Activated T-cell treated with anti-CD3 and anti-CD28 coated beads, Interleukin-2, amount 50 U/mL, for 72 hours (primary cell): ENCODE measurements around the gene OR2AT4. TPM values are rescaled to one million over a fixed set of nuclear protein-coding genes. Genes with fewer than 3 reads are reported as not detected.
A peak's percentile ranks its signal among the peaks of the same experiment; 100 is the strongest.
"Not testable (repeated sequence)": the region's sequence is repeated elsewhere in the genome, so short reads cannot be mapped to it uniquely, and the experiment has no call there.

Source experiments
- ATAC-seq, 2 donors: fragments of 150-1000 bp; cut with Tn5 transposase; replicated peaks in 1 of 2; 2 replicates each; pipeline ENCODE4 v1.10.0; 2021; ENCODE audit warnings: moderate library complexity in 2 of 2, mild to moderate bottlenecking in 1 of 2
- DNase-seq, 2 donors: peaks; one replicate each; pipeline ENCODE4 v3.0.0; 2021 to 2022; ENCODE audit warnings: mixed read lengths in 1 of 2
- H3K27ac Mint-ChIP-seq: one replicate; pipeline ENCODE4 v1.8.0; 2022; ENCODE audit warnings: mild to moderate bottlenecking, moderate library complexity, mixed read lengths
- H3K27me3 Mint-ChIP-seq: one replicate; pipeline ENCODE4 v1.8.0; 2022; ENCODE audit warnings: low read depth, mixed read lengths
- H3K36me3 Mint-ChIP-seq, 2 donors: one replicate each; pipeline ENCODE4 v1.8.0; 2022; ENCODE audit warnings: mixed read lengths in 2 of 2, mild to moderate bottlenecking in 1 of 2; ENCODE audit not compliant: insufficient read depth in 2 of 2
- H3K4me1 Mint-ChIP-seq: one replicate; pipeline ENCODE4 v1.8.0; 2022; ENCODE audit warnings: low read depth, mixed read lengths
- H3K4me3 Mint-ChIP-seq, 2 donors: one replicate each; pipeline ENCODE4 v1.8.0; 2022; ENCODE audit warnings: mild to moderate bottlenecking in 2 of 2, mixed read lengths in 2 of 2, moderate library complexity in 2 of 2
- H3K9me3 Mint-ChIP-seq, 2 donors: one replicate each; pipeline ENCODE4 v1.8.0; 2022; ENCODE audit warnings: mixed read lengths in 2 of 2
- total RNA-seq, 2 donors: library from RNA; stranded (reverse); gene quantifications; one replicate each; pipeline ENCODE4 v1.2.3, GENCODE V29; 2022

The OR2AT4 gene
- total RNA-seq, 2 donors from 2014 or later = not detected

DNA sequence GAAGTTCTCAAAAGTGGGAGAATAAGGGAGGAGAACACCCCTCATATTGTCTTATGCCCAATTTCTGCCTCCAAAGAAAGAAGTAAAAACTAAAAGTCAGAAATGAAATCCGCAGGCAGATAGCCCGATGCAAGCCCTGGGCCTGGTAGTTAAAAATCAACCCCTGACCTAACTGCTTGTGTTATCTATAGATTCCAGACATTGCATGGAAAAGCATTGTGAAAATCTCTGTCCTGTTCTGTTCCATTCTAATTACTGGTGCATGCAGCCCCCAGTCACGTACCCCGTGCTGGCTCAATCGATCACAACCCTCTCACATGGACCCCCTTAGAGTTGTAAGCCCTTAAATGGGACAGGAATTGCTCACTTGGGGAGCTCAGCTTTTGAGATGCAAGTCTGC, 50.0 kb downstream of the OR2AT4 start:
- ATAC-seq, H3K9me3 Mint-ChIP-seq, H3K27me3 Mint-ChIP-seq, H3K4me1 Mint-ChIP-seq, H3K27ac Mint-ChIP-seq, DNase-seq, H3K36me3 Mint-ChIP-seq, H3K4me3 Mint-ChIP-seq: not testable (repeated sequence)

DNA sequence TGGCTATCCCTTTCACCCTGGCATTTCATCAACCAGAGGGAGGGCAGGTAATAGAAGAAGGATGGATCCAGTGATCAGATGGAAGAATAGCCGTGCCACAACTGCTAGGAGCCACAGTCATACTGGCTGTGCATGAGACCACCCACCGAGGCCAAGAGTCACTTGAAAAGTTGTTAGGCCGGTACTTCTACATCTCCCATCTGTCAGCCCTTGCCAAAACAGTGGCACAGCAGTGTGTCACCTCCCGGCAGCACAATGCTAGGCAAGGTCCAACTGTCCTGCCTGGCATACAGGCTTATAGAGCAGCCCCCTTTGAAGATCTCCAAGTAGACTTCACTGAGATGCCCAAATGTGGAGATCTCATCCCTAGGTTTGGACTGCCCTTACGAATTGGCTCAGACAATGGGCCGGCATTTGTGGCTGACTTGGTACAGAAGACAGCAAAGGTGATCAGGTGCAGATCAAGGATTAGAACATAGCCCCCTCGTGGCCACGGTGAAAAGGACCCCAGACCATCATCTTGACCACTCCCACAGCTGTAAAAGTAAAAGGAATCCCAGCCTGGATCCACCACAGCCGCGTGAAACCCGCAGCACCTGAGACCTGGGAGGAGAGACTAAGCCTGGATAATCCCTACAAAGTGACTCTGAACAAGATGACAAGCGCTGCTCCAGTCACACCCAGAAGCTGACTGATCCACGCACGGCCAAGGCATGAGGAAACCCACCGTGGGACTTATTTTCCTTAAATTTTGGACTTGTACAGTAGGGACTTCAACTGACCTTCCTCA, 52.1 kb downstream of the OR2AT4 start:
- not testable (repeated sequence) for H3K27ac Mint-ChIP-seq, DNase-seq, H3K36me3 Mint-ChIP-seq, H3K9me3 Mint-ChIP-seq, ATAC-seq, H3K4me3 Mint-ChIP-seq, H3K4me1 Mint-ChIP-seq
- peaks cover 10% of the 10 kb centered on the region for H3K27me3 Mint-ChIP-seq

DNA sequence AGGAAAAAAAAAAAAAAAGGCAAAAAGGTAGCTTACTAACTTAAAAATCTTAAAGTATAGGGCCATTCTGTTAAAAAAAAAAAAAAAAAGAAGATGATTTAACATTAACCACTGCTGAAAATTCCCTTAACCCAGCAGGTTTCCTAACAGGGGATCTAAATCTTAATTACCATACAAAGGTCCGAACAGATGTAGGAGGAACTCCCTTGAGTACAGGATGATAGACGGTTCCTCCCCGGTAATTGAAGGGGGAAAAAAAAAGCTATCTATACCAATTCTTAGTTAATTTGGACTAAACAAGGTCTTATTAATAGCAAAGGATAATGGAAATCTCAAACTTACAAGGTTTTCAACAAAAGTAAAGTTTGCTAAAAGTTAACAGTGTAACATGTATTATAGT, 54.9 kb downstream of the OR2AT4 start:
- ATAC-seq, DNase-seq, H3K9me3 Mint-ChIP-seq, H3K36me3 Mint-ChIP-seq, H3K4me3 Mint-ChIP-seq, H3K4me1 Mint-ChIP-seq, H3K27ac Mint-ChIP-seq: not testable (repeated sequence)
- H3K27me3 Mint-ChIP-seq = peaks cover 10% of the 10 kb centered on the region

DNA sequence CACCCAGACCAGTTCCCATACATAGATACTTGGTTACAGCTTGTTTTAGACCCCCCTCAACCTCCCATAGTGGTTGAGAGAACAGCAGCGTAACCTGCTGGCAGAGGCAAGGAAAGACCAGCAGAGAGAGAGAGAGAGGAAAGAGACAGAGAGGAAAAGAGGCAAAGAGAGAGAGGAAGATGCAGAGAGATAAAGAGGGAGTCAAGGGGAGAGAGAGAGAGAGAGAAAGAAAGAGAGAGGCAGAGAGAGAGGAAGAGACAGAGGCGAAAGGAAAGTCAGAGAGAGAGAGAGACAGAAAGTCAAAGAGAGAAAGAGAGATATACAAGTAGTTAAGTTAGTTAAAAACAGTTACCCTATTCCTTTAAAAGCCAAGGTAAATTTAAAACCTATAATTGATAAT, 55.4 kb downstream of the OR2AT4 start:
- Mint-ChIP-seq H3K36me3 (peaks cover 2 to 6% of the 10 kb centered on the region in 2 donors), H3K4me1 (no peaks in the 10 kb centered on the region)

DNA sequence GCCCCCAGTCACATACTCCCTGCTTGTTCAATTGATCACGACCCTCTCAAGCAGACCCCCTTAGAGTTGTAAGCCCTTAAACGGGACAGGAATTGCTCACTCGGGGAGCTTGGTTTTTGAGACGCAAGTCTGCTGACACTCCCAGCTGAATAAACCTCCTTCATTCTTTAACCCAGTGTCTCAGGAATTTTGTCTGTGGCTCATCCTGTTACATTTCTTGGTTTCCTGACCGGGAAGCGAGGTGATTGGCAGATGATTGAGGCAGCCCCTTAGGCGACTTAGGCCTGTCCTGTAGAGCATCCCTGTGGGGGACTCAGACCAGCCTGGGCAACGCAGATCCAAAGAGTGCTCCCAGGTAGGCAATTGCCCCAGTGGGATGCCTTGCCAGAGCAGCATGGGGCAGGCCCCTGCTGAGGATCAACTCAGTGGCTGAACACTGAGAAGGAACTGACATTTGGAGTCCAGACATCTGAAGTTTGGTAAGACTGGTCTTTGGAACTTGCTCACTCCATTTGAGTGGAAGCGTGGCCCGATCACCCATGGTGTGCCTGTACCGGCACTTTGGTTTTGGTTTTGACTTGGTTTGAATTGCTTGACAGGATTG, 56.4 kb downstream of the OR2AT4 start:
- Mint-ChIP-seq H3K27me3 (peaks cover 10% of the 10 kb centered on the region), H3K4me1 (peaks cover 9% of the 10 kb centered on the region), H3K4me3 (no peak overlapping the region), H3K36me3 (peaks cover 2 to 6% of the 10 kb centered on the region in 2 donors), H3K9me3 (peaks cover 2 to 4% of the 10 kb centered on the region in 2 donors), H3K27ac (no peak overlapping the region)
- no peak for DNase-seq
- no peak for ATAC-seq

More for the DNA sequence above, 55.4 kb downstream of the OR2AT4 start:
- Mint-ChIP-seq H3K4me3 (no peak overlapping the region), H3K9me3 (peaks cover 2 to 4% of the 10 kb centered on the region in 2 donors), H3K27me3 (peaks cover 10% of the 10 kb centered on the region), H3K27ac (no peak overlapping the region)
- ATAC-seq (no peak), DNase-seq (no peak)

DNA sequence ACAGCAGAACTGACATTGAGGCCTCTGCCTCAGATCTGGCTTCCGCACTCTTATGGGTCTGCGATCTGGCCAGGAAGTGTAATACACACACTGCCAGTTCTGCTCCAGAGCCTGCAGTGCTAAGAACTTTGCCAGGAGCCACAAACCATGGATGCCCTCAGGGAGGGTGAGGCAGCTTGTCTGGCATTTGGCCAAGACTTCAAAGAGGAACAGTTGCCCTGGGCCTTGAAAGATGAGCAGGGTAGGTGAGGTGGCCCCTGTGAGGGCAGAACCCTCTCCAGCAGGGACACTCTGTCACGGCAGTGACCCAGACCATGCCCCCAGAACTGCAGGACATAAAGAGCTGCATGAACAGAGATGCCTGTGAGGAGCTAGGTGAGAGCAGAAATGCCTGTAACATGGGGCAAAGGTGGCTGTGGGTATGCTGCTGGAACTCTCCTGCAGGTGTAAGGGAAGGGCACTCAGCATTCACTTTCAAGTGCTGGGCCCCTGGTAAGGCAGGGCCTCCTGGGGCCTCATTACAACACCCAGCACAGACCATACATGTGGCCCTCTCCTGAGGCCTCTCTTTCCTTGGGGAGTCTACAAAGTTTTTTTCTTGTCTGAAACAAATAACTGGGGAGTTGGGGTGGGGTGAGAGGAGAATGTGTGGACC, 60.6 kb downstream of the OR2AT4 start:
- peaks cover 6% of the 10 kb centered on the region for H3K27me3 Mint-ChIP-seq
- peaks cover 13% of the 10 kb centered on the region for H3K4me1 Mint-ChIP-seq
- no peak overlapping the region for H3K27ac Mint-ChIP-seq
- peaks cover 2 to 4% of the 10 kb centered on the region in 2 donors for H3K9me3 Mint-ChIP-seq
- no peak for DNase-seq
- ATAC-seq = no peak
- no peak overlapping the region for H3K4me3 Mint-ChIP-seq
- peaks cover 2 to 4% of the 10 kb centered on the region in 2 donors for H3K36me3 Mint-ChIP-seq

DNA sequence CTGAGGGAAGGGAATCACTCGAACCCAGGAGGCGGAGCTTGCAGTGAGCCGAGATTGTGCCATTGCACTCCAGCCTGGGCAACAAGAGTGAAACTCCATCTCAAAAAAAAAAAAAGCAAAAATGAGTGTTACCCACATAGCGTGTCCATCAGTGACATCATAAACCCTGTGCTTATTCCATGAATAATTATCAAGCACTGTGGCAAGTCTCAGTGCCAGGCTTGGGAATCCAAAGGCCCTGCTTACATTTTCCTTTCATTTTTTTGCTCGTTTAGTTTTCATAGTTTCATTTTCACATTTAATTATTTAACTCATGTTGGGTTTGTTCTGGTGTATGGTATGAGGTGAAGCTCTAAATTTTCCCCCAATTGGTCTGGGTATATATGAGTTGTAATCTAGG, 61.4 kb downstream of the OR2AT4 start:
- Mint-ChIP-seq H3K4me1 (peaks cover 13% of the 10 kb centered on the region), H3K4me3 (no peak overlapping the region), H3K9me3 (no peaks in the 10 kb centered on the region), H3K27ac (no peak overlapping the region), H3K27me3 (no peaks in the 10 kb centered on the region), H3K36me3 (no peaks in the 10 kb centered on the region)
- ATAC-seq = no peak
- DNase-seq = no peak

DNA sequence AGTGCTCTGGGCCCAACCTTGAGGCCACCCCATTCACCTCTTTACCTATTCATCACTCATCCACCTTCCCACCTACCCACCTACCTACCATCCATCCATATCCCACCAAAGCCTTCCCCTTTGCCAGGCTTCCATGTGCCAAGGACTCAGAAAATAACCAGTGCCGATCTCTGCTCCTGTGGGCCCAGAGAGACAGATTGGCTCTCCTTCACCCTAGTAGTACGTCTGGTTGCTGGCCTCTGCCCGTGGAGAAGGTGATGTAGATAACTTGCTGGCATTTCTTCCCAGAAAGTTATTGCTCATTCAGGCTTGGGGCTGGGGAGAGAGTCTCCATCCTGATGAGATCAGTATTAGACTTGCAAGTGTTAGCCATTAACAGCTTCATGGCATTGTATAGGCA, 62.8 kb downstream of the OR2AT4 start:
- no peak overlapping the region for H3K27ac Mint-ChIP-seq
- H3K9me3 Mint-ChIP-seq = no peaks in the 10 kb centered on the region
- DNase-seq = no peak
- H3K4me1 Mint-ChIP-seq = peaks cover 13% of the 10 kb centered on the region
- no peak for ATAC-seq
- H3K36me3 Mint-ChIP-seq = no peaks in the 10 kb centered on the region
- H3K27me3 Mint-ChIP-seq = no peaks in the 10 kb centered on the region
- no peak overlapping the region for H3K4me3 Mint-ChIP-seq

DNA sequence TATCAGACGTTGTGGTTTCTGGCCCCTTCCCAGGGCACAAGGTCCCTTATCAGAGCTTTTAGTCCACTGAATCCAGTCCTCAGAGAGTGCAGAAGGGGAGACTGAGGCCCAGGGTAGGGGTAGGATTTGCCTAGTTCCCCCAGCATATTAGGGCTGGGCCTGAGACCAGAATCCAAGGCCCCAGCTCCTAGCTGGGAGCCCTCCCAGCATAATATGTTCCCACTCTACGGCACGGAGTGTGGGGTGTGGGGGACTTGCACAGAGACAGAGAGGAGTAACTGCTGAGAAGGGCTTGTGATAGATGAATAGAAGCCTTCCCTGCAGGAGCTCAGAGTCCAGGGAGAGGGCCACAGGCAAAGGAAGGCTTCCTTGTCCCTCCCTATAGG, 64.1 kb downstream of the OR2AT4 start:
- no peak overlapping the region for H3K4me3 Mint-ChIP-seq
- no peaks in the 10 kb centered on the region for H3K27me3 Mint-ChIP-seq
- H3K27ac Mint-ChIP-seq = no peak overlapping the region
- DNase-seq (no peak), ATAC-seq (no peak)
- H3K4me1 Mint-ChIP-seq = peaks cover 13% of the 10 kb centered on the region
- no peaks in the 10 kb centered on the region for H3K36me3 Mint-ChIP-seq
- H3K9me3 Mint-ChIP-seq = no peaks in the 10 kb centered on the region

DNA sequence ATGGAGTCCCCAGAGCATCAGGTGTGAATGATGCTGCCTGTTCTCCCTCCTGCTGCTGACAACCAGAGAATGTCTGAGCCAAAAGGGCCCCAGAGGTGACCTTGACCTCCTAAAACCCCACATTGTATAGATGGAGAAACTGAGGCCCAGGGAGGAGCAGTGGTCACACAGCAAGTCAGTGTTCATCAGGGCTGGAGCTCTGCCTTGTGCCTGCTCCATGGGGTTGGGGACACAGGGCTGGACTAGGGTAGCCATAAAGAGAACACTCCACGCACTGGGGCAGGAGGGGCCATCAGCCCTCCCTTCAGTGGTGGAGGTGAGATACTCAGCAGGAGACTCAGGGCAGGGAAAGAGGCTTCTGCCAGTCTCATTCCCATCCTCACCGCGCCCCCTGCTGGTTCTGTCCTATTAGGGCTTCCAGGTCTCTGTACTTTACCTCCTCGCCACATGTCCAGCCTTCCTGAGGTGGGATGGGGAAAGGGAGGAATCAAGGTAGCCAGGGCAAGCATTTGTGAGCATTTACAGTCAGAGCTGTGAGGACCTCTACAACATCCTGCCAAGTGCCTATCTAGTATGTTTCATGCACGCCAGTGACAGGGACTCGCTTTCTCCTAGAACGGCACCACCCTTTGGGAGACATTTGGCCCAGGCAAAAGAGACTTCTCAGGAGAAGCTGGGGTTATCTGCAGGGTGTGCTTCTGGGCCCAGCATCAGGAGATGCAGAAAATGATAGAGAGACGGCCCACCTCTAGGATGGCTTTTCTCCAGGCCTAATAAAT, 64.7 kb downstream of the OR2AT4 start:
- H3K4me3 Mint-ChIP-seq = no peak overlapping the region
- H3K27me3 Mint-ChIP-seq = no peaks in the 10 kb centered on the region
- no peaks in the 10 kb centered on the region for H3K36me3 Mint-ChIP-seq
- no peak overlapping the region for H3K27ac Mint-ChIP-seq
- DNase-seq (peak; percentile 63 to 69), ATAC-seq (peak; percentile 37 to 62)
- H3K4me1 Mint-ChIP-seq = peaks cover 13% of the 10 kb centered on the region
- H3K9me3 Mint-ChIP-seq = no peaks in the 10 kb centered on the region
